Inflammatory macrophage treated with lipopolysaccharide for 1 hour (primary cell): Measurements from ENCODE around the gene CETN3.

Source experiments
- DNase-seq, 2 donors: peaks; one replicate each; pipeline ENCODE4 v3.0.0-alpha.2; 2020 to 2022

Gene CETN3

GRCh38 chr5:90409318-90410177, at the start of gene CETN3:
CETN3 (minus strand) TSS chr5:90409756; CDS start chr5:90409661, 95 bp downstream.
- peak; percentile 94 to 99 for DNase-seq

- DNase-seq, result no peak
Observed at GRCh38 chr5:90446961-90447360, 37.4 kb upstream of the CETN3 start.

DNA sequence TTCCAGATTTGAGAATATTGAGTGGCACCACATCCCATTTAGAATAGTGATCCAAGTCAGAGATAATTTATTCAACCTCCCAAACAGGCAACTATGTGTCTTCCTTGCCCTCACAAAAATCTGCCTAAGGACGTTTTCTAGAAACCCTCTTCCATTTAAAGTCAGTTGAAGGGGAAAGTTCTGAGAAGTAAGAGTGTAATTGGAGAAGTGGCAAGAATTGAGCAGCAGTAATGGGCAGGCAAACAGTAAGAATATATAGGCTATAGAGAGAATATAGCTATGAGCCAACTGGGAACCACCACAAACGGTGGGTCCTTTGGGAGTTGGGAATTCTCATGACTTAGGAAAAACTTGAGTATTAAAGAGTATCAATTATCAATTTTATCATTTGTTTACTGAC, 31.1 kb upstream of the CETN3 start:
- DNase-seq, result no peak

GRCh38 chr5:90438100-90438499, 28.5 kb upstream of the CETN3 start:
- no peak for DNase-seq

GRCh38 chr5:90437663-90438062, 28.1 kb upstream of the CETN3 start:
- DNase-seq, result no peak

DNA sequence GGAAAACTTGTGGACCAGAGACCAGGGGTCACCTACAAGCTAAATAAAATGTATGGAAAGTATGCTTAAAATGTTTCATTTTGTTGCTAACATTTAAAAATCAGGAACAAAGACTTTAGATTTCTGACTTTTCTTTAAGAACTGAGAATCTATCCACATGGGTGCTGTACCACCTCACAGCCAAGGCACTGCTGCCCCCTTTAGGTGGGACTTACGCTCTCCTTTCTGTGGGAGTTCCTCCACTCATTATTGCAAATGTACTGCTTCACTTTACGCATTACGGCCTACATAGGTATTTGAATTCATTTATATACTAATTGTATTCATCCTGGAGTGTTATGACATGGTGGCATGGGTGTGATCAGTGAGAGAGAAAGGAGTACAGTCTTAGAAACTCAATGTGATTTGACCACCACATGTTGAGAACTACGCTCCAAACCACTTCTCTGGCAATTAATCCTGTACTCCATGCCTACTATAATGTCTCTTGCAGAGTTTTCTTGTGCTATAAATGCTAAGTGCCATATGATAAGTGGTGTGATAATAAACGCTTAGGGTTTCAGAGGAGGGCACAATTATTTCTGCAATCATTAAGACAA, 24.7 kb upstream of the CETN3 start:
- peak in 1 of 2 donors; percentile 30 for DNase-seq

GRCh38 chr5:90424245-90424644, 14.7 kb upstream of the CETN3 start:
- DNase-seq, result no peak

- no peak for DNase-seq
Observed at GRCh38 chr5:90421136-90421535, 11.6 kb upstream of the CETN3 start.

- no peak for DNase-seq
Observed at GRCh38 chr5:90418214-90418613, 8.7 kb upstream of the CETN3 start.

- peak in 1 of 2 donors; percentile 3 for DNase-seq
Observed at GRCh38 chr5:90410178-90410762, 714 bp upstream of the CETN3 start.

DNA sequence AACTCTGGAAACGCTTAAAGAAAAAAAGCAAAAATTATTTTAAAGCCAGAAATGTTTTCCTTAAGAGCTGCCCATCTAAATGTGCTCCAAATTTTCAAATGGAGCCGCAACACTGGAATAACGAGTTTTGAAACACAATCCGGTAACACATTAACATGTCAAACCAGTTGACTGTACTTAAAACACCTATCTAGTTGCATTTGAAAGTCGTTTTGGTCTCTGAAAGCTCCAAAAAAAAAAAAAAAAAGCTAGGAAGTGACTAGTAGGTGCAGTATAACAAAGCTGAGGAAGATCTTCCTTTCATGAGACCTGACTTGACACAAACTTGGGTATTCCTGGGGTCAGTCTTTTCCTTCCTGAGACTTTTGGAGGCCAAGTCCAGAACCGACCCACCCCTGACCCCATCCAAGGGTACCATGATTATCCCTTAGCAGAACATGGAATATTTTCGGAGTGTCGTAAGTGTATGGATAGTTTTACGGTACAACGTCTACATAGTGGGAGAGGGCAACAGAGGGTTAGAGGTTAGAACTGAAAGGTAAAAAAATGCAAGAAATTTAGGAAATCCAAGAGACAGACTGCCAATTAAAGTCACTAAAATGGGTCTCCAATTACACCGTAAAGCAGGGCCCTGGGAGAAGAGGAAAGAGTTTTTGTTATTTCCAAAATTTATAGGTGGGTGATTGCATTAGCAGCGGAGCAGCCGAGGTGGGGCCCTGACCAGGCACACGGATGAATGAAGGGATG, 812 bp downstream of the CETN3 start:
- DNase-seq, result no peak

DNA sequence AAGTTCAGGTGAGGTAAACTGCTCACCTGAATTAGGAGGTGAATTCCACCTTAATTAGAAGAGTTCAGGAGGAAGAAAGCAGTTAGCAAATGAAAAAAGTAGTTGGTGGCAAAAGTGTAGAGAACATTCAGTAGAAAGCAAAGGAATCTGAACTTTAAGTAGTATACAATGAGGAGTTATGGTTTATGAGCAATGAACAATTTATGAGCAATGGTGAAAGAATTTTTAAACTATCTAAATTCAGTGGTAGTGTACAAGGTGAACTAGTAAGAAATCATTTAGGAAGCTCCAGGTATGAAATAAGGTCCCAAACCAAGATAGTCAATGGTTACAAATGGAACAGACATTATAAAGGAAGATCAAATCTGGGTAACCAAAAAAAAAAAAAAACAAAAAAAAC, 3.1 kb downstream of the CETN3 start:
- DNase-seq, result no peak

DNA sequence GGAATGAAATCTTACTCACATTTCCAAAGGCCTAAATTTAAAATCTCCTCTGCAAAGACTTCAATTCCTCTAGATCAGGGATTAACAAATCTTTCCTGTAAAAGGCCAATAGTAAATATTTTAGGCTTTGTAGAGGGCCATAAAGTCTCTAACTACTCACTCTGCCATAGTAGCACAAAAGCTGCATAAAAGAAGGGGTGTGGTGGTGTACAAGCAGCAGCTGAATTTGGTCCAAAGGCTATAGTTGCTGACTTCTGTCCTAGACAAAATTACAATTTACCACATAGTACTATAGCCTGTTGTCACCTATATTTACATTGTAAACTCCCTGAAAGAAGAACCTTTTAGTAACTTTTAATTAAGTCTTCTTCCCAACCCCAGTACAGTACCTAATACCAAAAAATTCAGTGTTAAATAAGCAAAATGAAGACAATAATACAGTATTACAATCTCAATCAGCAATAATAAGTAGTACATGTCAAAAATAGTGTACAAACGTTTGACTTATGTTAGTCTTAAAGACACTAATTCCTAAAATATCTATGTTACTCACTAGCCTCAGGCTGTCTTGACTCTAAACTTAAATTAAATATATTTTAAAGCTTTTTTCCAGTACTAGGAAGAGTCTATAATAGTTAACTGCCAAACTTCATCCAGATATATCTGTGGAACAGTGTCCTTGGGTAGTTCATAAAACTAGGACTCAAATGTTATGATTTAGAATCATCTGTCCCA, 6.9 kb downstream of the CETN3 start:
- no peak for DNase-seq

DNA sequence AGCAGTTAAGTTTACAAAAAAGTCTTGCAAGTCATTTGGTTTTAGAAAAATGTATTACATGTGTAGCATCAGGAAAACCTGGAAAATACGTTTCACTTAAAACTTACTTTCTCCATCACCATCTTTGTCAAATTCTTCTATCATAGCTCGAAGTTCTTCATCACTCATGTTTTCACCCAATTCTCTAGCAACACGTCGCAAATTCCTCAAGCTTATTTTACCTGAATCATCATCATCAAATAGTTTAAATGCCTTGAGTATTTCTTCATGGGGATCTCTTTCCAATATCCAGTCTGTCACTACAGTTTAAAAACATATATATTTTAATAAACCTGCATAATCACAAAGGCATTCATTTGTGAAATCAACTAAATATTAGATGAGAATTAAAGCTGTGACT, 10.3 kb downstream of the CETN3 start:
- DNase-seq, result no peak

DNA sequence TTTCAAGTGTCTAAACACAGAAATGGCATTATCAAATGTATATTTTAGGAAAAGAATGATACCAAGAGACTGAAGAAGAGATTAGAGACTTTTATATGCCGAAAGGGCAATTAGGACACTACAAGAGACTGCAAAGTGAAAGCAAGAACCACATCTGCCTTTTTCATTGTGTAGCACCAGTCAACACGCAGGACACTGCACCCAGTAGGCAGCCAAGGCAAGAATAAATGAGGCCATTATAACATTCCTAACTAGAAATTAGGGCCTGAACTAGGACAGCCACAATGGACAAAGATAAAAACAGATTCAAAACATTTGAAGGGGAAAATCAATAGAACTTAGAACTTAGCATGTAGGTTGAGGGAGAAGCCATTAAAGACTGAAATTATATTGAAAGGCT, 10.8 kb downstream of the CETN3 start:
- no peak for DNase-seq

DNA sequence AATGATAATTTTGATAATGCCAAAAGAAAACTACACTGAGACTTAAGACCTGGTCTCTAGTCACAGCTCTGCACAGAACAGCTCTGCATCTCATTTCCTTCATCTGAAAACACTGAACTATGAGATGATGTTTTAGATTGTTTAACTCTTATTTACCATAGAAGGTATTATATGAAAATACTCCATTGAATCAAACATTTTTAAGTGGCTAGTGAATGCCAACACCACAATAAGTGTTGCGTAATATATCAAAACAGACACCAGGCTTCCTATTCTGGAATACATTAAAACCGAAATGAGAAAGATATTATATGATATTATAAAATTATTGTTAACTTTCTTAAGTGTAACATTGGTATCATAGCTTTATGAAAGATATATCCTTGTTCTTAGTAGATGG, 14.6 kb downstream of the CETN3 start:
- DNase-seq, result no peak

DNA sequence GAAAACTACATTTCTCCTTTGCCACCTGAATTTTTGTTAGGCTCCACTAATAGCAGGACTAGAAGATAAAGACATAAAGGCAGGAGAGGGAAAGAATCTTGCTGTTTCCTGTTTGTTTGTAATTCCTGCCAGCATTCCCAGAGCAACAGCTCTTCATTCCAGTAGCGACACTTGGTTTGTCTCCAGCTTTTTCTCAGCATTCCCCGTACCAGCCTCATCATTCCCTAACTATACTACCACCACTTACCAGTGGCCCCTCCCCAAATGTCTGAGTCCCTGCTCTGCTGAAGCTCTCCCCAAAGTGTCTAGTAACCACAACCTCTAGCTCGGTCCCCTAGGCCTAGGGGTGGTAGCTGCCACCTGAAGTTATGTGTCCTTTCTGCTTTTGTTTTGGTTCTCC, 18.6 kb downstream of the CETN3 start:
- no peak for DNase-seq

- DNase-seq, result no peak
Observed at GRCh38 chr5:90390326-90390725, 19.2 kb downstream of the CETN3 start.

DNA sequence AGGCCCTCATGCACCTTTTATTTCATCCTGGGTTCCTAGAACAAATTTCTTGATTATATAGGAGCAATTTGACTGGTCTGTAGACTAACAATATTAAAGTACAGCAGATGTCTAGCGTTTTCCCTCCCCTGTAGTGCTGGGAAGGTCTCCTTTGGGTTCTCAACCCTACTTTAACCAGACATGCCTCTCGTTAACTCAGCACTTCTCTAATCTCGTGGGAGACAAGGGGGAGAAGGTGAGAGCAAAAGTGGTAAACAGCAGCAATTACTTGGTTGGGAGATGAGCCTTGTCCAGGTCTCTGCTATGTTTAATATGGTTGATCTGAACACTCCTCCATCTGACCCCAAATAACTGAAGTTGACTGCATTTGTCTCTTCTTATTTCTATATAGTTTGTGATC, 22.0 kb downstream of the CETN3 start:
- DNase-seq, result no peak

- peak; percentile 13 to 40 for DNase-seq
Observed at GRCh38 chr5:90386099-90386710, 23.4 kb downstream of the CETN3 start.

GRCh38 chr5:90384389-90384788, 25.2 kb downstream of the CETN3 start:
- no peak for DNase-seq

DNA sequence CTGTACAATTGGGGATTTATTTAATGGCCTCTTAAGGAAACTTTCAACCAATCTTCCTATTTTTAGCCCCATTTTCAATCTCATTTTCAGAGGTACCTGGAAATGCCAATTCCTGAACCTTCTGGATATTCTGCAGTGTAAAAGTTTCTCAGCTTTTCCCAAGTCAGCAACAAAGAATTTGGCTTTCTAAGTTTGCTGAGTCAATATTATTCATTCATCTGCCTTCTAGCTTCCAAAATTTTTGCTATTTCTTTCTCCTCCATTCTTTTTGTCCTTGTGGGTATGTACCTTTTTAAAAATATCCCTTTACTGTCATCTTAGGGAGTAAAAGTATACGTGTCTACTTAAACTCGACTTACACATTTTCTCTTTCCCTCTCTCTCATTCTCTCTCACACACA, 25.7 kb downstream of the CETN3 start:
- DNase-seq, result no peak
